Amygdala (tissue), 56 donors: ENCODE results near the gene CD163L1.

Source experiments
- DNase-seq, 56 donors: peaks; one replicate each; lab custom pipeline; 2025; lab: John Stamatoyannopoulos, UW

CD163L1 gene

GRCh38 chr12:7411343-7411742 is 32.6 kb downstream of the CD163L1 start:
- no peak for DNase-seq

- DNase-seq, result no peak
Measured at GRCh38 chr12:7404275-7404674, 39.7 kb downstream of the CD163L1 start.

- DNase-seq, result peak in 1 of 56 donors; percentile 2
Measured at GRCh38 chr12:7403466-7403865, 40.5 kb downstream of the CD163L1 start.

DNA sequence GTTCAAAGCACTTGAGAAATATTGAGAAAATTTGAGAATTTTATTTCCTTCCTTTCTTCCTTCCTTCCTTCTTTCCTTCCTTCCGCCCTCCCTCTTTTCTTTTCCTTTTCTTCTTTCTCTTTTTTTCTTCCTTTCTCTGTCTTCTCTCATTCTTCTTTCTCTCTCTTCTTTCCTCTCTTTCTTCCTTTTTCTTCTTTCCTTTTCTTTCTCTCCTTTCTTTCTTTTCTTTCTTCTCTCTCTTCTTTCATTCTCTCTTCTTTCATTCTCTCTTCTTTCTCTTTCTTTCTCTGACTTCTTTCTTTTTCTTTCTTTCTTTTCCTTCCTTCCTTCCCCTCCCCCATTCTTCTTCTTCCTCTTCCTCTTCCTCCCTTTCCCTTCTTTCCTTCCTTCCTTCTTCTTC is 44.9 kb downstream of the CD163L1 start:
- no peak for DNase-seq

DNA sequence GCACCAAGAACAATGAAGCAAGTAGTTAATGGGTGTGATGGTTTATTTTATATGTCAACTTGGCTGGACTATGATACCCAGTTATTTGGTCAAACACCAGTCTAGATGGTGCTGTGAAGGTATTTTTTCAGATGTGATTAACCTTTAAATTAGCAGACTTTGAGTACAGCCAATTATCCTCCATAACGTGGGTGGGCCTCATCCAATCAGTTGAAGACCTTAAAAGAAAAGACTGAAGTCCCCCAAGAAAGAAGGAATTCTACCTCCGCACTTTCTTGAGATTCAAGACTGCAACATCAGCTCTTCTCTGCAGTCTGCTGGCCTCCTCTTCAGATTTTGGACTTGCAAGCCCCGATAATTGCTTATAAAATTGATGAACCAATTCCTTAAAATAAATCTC is 47.5 kb downstream of the CD163L1 start:
- no peak for DNase-seq

GRCh38 chr12:7395950-7396349 is 48.0 kb downstream of the CD163L1 start:
- no peak for DNase-seq

GRCh38 chr12:7387289-7387688 is 56.7 kb downstream of the CD163L1 start:
- DNase-seq, result no peak

GRCh38 chr12:7383157-7383556 is 60.8 kb downstream of the CD163L1 start:
- no peak for DNase-seq

DNA sequence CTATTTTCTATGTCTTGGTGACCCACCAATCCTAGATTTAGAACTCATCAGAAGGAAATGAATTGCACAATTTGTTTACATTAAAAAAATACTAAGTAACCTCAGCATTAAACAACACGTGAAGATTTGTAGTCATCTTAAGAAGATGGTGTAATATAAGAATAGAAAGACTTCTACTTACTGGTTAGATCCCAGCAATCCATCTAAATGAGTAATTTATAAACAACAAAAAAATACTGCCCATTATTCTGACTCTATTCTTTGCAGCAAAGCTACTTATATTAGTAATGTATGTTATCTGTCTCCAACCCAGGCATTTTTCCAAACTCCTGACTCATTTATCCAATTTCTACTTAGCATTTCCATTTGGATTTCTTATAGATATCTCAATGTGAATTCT is 67.8 kb downstream of the CD163L1 start:
- DNase-seq, result no peak

GRCh38 chr12:7375145-7375543 is 68.8 kb downstream of the CD163L1 start:
- DNase-seq, result no peak

DNA sequence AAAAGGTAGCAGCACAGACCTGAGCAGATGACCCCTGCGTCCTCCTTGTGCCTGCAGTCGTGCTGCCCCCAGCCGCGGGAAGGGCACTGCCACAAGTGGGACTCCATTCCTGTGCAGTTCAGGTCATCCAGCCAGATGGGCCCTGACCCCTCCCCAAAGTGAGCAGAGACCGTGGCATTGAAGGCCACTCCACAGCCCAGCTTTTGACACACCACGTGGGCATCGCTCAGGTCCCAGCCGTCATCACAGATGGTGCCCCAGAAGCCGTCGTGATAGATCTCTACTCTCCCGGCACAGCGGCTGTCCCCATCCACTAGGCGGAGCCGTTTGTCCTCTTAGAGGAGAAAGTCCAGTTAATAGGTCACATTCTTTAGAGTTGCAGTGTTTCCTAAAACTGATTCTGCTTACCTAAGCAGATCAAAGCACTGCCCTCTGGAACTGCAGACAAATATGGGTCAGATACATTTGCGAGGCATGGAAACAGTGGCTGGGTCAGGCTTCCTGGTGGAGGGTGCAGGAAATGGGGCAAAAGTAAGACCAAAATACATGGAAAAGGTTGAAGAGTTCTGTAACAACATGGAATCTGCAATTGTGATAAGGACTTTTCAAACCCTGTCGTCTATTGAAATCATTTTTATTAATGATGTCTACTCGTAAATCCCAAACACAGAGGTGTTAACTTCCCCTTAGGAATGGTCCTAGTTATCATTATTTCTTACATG is 69.4 kb downstream of the CD163L1 start:
- DNase-seq, result no peak

DNA sequence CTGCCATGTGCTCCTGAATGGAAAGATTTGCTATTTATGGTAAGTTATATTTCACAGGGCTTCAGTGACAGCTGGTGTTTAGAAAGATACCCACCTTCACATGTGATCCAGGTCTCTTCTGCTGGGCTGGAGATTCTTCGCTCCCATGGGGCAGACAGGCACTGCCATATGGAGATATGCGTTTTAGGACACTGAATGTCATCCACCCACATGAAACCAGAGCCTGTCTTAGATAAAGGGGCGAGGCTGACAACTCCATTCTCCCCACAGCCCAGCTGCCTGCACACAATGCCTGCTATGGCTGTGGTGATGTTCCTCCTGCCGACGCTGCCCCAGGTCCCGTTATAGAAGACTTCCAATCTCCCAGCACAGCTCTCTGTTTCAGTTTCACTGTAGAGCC is 70.7 kb downstream of the CD163L1 start:
- peak in 18 of 56 donors; percentile 3 to 70 (median 20) for DNase-seq

DNA sequence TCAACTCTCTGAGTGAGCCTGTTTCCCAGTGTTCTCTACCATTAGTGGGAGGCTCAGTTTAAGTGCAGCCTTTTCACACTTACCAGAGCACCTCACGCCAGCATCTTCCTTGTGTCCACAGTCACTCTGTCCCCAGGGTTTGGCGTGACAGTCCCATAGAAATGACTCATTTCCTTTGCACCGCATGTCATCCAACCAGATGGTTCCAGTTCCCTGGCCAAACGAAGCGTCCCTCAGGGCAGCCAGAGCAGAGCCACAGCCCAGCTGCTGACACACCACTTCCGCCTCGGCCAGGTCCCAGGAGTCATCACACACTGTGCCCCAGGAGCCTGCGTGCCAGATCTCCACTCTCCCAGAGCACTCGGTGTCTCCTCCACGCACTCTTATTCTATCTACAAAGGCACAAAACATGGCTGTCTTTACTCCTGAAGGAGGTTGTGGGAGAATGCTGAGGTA is 74.7 kb downstream of the CD163L1 start:
- no peak for DNase-seq

DNA sequence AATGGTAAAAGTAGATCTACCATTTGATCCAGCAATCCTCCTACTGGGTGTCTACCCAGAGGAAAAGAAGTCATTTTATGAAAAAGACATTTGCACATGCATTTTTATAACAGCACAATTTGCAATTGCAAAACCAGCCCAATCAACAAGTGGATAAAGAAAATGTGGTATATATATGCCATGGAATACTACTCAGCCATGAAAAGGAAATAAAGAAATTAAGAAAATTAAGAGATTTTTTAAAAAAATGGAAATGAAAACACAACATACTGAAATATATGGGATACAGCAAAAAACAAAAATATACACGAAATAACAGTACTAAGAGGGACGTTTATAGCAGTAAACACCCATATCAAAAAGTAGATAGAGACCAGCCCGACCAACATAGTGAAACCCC is 81.2 kb downstream of the CD163L1 start:
- DNase-seq, result no peak

GRCh38 chr12:7361265-7361664 is 82.7 kb downstream of the CD163L1 start:
- DNase-seq, result no peak

- DNase-seq, result no peak
Measured at GRCh38 chr12:7354529-7354928, 89.4 kb downstream of the CD163L1 start.

GRCh38 chr12:7352661-7353060 is 91.3 kb downstream of the CD163L1 start:
- no peak for DNase-seq

DNA sequence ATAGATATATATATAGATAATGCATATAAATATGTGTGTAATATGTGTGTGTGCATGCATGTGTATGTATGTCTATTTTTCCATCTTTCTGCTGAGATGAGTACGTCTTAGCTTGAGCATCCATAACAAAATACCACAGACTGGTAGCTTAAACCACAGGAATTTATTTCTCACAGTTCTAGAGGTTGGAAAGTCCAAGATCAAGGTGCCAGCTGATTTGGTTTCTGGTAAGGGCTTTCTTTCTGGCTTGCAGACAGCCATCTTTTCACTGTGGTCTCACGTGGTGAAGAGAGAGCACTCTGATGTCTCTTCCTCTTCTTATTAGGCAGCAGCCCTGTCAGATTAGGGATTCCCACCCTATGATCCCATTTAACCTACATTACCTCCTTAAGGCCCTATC is 92.8 kb downstream of the CD163L1 start:
- no peak for DNase-seq

DNA sequence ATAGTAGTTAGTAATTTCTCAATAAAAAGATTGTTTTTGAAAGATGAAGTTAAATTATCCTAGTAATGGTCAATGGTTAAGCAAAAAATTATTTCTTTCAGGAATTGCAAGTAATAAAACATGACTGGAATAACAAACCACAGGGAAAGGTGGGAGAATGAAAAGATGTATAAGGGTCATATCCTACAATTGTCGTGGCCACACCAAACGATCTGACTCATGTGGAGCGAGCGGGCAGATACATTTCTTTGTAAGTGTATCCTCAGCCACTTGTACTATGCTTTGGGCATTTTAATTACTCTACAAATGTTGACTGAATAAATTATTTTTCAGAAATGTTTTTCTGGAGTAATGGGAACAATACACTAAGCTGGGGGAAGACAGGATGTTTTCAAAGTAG is 94.5 kb downstream of the CD163L1 start:
- no peak for DNase-seq

- no peak for DNase-seq
Measured at GRCh38 chr12:7346551-7347225, 97.3 kb downstream of the CD163L1 start.

DNA sequence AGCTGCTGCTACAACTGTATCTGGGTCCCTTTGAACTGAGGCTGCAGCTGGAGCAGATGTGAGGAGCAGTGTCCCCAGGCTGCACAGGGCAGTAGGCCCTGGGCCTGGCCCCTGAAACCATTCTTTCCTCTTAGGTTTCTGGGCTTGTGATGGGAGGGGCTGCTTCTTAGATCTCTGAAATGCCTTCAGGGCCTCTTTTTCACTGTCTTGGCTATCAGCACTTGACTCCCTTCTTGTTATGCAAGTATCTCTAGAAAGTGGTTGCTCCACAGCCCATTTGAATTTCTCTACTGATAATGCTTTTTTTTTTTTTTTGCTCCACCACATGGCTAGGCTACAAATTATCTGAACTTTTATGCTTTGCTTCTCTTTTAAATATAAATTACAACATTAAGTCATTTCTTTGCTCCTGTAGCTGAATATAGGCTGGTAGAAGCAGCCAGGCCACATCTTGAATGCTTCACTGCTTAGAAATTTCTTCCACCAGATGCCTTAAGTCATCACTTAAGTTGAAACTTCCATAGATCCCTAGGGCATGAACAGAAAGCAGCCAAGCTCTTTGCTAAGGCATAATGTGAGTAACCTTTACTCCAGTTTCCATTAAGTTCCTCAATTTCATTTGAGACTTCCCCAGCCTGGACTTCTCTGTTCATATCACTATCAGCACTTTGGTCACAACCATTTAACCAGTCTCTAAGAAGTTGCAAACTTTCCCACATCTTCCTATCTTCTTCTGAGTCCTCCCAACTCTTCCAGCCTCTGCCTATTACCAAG is 98.9 kb downstream of the CD163L1 start:
- DNase-seq, result no peak

GRCh38 chr12:7339675-7340074 is 104.3 kb downstream of the CD163L1 start:
- DNase-seq, result no peak
